PFSK-1 (cell line): ENCODE results near the gene HHIP.

ENCODE experiments used
- FOXP2 ChIP-seq: optimal IDR thresholded peaks from 2 replicates; pipeline ENCODE3; 2011; ENCODE audit warnings: borderline replicate concordance, control low read depth, inconsistent platforms; ENCODE audit not compliant: insufficient read depth; ENCODE audit errors: extremely low read length, extremely low read depth
- POLR2AphosphoS5 ChIP-seq: IDR thresholded peaks from 2 replicates; pipeline ENCODE4 v1.6.1; 2012; ENCODE audit warnings: low read depth, mild to moderate bottlenecking, control low read depth, low read length, moderate library complexity
- REST ChIP-seq, 2 experiments: IDR thresholded peaks; 2 replicates each; pipeline versions ENCODE4 v1.6.1 to v1.8.0; 2011 to 2012; ENCODE audit warnings: low read depth in 2 of 2, low read length in 2 of 2, control low read depth in 1 of 2, inconsistent platforms in 1 of 2, mild to moderate bottlenecking in 1 of 2, moderate library complexity in 1 of 2; ENCODE audit not compliant: insufficient read depth in 1 of 2
- SIN3A ChIP-seq: IDR thresholded peaks from 2 replicates; pipeline ENCODE4 v1.6.1; 2012; ENCODE audit warnings: mild to moderate bottlenecking, low read length, moderate library complexity, borderline replicate concordance; ENCODE audit not compliant: insufficient read depth
- TAF1 ChIP-seq: IDR thresholded peaks from 2 replicates; pipeline ENCODE4 v1.6.1; 2012; ENCODE audit warnings: low read length, control low read depth, borderline replicate concordance; ENCODE audit not compliant: insufficient read depth

DNA sequence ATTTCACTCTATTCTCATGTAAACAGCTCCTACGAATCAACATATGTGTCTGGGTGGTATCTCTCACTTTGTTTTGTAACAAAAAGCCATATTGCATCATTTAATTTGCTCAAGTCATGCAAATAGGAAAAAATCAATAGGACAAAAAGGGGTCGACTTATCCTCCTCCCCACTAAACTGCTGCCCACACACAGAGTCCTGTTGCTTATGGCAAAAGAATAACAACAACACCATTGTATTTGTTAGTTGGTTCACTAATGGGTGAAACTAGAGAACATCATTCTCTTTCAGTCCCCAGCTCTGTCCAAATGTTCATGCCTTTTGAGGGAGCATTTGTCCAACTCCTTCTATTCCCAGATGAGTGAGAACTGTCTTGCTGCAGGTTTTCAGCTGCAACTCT is 2.1 kb downstream of the HHIP start:
- no peak for TF ChIP-seq POLR2AphosphoS5
- TF ChIP-seq REST (IDR thresholded peaks at IDR 0.05; ENCODE audit: insufficient read depth in 1 of 2, low read depth in 2 of 2, low read length in 2 of 2) = no peak
- no peak for TF ChIP-seq TAF1
- TF ChIP-seq SIN3A = no peak
- TF ChIP-seq FOXP2 = no peak
